Endometrium (tissue), 2 donors: ENCODE results near the gene LDLRAD2.

Experiments
- FAIRE-seq: peaks from 2 replicates; lab custom pipeline; 2012; peaks lifted over from hg19 to GRCh38; lab: Jason Lieb, UNC
- donor health status: control.
- donor health status: control.

Gene LDLRAD2

GRCh38 chr1:21843996-21844395 is 31.9 kb downstream of the LDLRAD2 start:
- no peak for FAIRE-seq

- no peak for FAIRE-seq
Measured at GRCh38 chr1:21845646-21846641, 33.9 kb downstream of the LDLRAD2 start.

- FAIRE-seq: no peak
Measured at GRCh38 chr1:21847223-21848205, 35.4 kb downstream of the LDLRAD2 start.

GRCh38 chr1:21848524-21849174 is 36.6 kb downstream of the LDLRAD2 start:
- no peak for FAIRE-seq

- no peak for FAIRE-seq
Measured at GRCh38 chr1:21849909-21850576, 38.0 kb downstream of the LDLRAD2 start.

GRCh38 chr1:21851430-21852250 is 39.6 kb downstream of the LDLRAD2 start:
- no peak for FAIRE-seq

- FAIRE-seq: no peak
Measured at GRCh38 chr1:21852282-21853130, 40.4 kb downstream of the LDLRAD2 start.

GRCh38 chr1:21853131-21853427 is 41.0 kb downstream of the LDLRAD2 start:
- no peak for FAIRE-seq

GRCh38 chr1:21854090-21854750 is 42.2 kb downstream of the LDLRAD2 start:
- FAIRE-seq: no peak

- FAIRE-seq: no peak
Measured at GRCh38 chr1:21854751-21855131, 42.7 kb downstream of the LDLRAD2 start.

GRCh38 chr1:21855257-21856096 is 43.4 kb downstream of the LDLRAD2 start:
- FAIRE-seq: no peak

GRCh38 chr1:21857142-21857839 is 45.2 kb downstream of the LDLRAD2 start:
- no peak for FAIRE-seq

GRCh38 chr1:21857840-21858670 is 46.0 kb downstream of the LDLRAD2 start:
- FAIRE-seq: no peak

GRCh38 chr1:21859669-21860179 is 47.7 kb downstream of the LDLRAD2 start:
- no peak for FAIRE-seq

GRCh38 chr1:21860971-21861370 is 48.9 kb downstream of the LDLRAD2 start:
- no peak for FAIRE-seq

GRCh38 chr1:21861602-21862429 is 49.8 kb downstream of the LDLRAD2 start:
- no peak for FAIRE-seq
